Subcutaneous abdominal adipose tissue (tissue), 5 donors: ENCODE measurements around the gene ZFC3H1.

ENCODE experiments used
- H3K27ac ChIP-seq: one replicate; pipeline ENCODE4 v1.7.0; 2013; ENCODE audit warnings: low read depth, mild to moderate bottlenecking, inconsistent platforms, low read length, moderate library complexity
- H3K27me3 ChIP-seq, 5 donors: one replicate each; pipeline ENCODE4 v1.7.0; 2013; ENCODE audit warnings: low read length in 5 of 5, inconsistent platforms in 1 of 5; ENCODE audit not compliant: control insufficient read depth in 5 of 5, insufficient read depth in 4 of 5
- H3K36me3 ChIP-seq, 5 donors: one replicate each; pipeline ENCODE4 v1.7.0; 2013; ENCODE audit warnings: low read length in 5 of 5; ENCODE audit not compliant: control insufficient read depth in 5 of 5, insufficient read depth in 5 of 5
- H3K4me1 ChIP-seq, 5 donors: one replicate each; pipeline ENCODE4 v1.7.0; 2013; ENCODE audit warnings: low read length in 5 of 5, mild to moderate bottlenecking in 3 of 5, moderate library complexity in 1 of 5; ENCODE audit not compliant: control insufficient read depth in 5 of 5, insufficient read depth in 5 of 5
- H3K4me3 ChIP-seq, 5 donors: one replicate each; pipeline ENCODE4 v1.7.0; 2013; ENCODE audit warnings: low read length in 5 of 5, low read depth in 1 of 5
- H3K9ac ChIP-seq, 5 donors: one replicate each; pipeline ENCODE4 v1.7.0; 2013; ENCODE audit warnings: low read length in 5 of 5, mild to moderate bottlenecking in 4 of 5, moderate library complexity in 3 of 5
- H3K9me3 ChIP-seq, 5 donors: one replicate each; pipeline ENCODE4 v1.7.0; 2013; ENCODE audit warnings: low read length in 5 of 5; ENCODE audit not compliant: control insufficient read depth in 5 of 5
- donor health status: healthy.
- donor health status: healthy.
- donor health status: healthy.
- donor health status: healthy.
- donor health status: healthy.

Gene ZFC3H1

DNA sequence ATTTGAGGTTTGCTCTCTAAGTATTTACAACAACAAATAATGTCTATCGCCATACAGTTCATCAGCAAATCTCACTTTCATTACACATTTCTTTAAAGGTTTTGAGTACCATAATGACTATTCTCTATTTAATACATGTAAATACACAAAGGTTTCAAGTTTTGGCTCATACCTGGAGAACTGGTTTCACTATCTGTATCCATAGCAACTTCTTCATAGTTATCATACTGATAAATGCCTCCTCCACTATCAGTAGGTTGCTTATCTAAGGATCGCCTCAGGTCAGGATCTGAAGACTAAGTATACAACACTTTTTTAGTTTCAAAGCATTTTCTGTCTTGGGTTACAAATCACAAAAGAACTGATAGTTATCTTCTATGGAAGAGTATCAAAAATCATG is 21.4 kb downstream of the ZFC3H1 start:
- H3K9me3 ChIP-seq, result no peaks in the 10 kb centered on the region
- peaks cover 45 to 69% (median 47%) of the 10 kb centered on the region in 5 donors for H3K36me3 ChIP-seq
- peaks cover 0 to 9% (median 0%) of the 10 kb centered on the region in 5 donors for H3K4me1 ChIP-seq
- H3K27me3 ChIP-seq, result no peaks in the 10 kb centered on the region
- H3K4me3 ChIP-seq, result no peak overlapping the region
- H3K9ac ChIP-seq, result no peak overlapping the region
- H3K27ac ChIP-seq, result no peak overlapping the region

DNA sequence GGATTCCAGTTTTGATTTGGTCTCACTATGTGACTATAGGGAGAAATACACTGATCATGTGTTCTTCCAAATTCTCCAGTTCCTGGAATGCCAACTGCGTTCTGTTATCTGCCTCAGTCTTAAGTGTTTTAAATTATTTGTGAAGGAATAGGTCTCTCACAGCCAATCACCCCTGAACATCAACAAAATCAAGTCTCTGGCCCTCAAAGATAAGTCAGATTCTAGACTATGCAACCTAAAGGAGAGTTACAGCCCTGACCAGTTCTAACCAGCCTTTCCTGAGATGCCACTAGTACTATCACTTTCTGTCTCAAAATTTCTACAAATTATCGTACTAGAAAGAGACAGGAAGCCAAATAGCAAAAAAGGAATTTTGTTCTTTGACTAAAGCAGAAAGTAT is 22.3 kb downstream of the ZFC3H1 start:
- Histone ChIP-seq H3K9ac (no peak overlapping the region), H3K4me3 (no peak overlapping the region), H3K4me1 (peaks cover 0 to 9% (median 0%) of the 10 kb centered on the region in 5 donors), H3K27me3 (no peaks in the 10 kb centered on the region), H3K27ac (no peak overlapping the region), H3K36me3 (peaks cover 40 to 67% (median 50%) of the 10 kb centered on the region in 5 donors), H3K9me3 (no peaks in the 10 kb centered on the region)

DNA sequence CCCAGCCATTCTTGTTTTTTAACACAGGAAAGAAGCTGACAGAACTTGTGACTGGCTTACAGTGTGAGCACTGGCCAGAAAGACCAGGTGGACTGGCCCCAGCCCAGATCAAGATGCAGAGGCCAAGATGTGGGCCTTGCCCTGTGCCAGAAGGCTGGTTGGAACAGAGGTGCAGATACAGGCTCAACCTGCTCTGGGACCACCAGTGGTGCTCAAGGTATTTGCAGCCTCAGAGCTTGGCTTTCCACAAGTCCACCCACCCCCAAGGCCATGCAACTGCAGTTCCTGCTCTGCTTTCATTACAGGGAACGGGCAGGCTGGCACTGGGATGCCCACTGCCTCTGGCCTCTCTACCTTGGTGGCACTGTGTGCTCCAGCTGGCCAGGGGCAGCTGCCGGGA is 23.3 kb downstream of the ZFC3H1 start:
- H3K27ac ChIP-seq, result no peak overlapping the region
- H3K9ac ChIP-seq, result no peak overlapping the region
- H3K4me3 ChIP-seq, result no peak overlapping the region
- no peaks in the 10 kb centered on the region for H3K9me3 ChIP-seq
- peaks cover 42 to 77% (median 56%) of the 10 kb centered on the region in 5 donors for H3K36me3 ChIP-seq
- peaks cover 0 to 3% (median 0%) of the 10 kb centered on the region in 5 donors for H3K4me1 ChIP-seq
- H3K27me3 ChIP-seq, result no peaks in the 10 kb centered on the region

DNA sequence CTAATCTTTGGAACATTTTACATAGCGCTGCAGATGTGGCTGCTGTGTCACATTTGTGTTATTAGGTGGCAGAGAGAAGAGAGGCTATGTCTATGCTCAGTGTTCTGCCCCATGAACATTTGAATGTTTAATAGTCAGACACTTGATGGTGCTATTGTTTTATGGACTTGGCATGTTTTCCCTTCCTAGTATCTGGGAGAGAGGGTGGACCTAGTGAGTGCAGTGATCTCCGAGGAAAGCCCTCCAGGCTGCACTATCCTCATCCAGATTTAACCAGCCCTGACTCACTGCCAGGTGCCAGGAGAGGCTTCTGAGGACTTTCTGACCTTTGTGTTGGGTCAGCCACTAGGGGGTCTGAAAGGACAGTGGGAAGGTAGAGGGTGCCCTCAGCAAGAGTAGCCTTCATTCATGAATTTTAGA is 24.3 kb downstream of the ZFC3H1 start:
- Histone ChIP-seq H3K4me3 (no peak overlapping the region), H3K9ac (no peak overlapping the region), H3K9me3 (no peaks in the 10 kb centered on the region), H3K4me1 (no peaks in the 10 kb centered on the region), H3K27me3 (no peaks in the 10 kb centered on the region), H3K36me3 (peaks cover 42 to 77% (median 57%) of the 10 kb centered on the region in 5 donors), H3K27ac (no peak overlapping the region)

DNA sequence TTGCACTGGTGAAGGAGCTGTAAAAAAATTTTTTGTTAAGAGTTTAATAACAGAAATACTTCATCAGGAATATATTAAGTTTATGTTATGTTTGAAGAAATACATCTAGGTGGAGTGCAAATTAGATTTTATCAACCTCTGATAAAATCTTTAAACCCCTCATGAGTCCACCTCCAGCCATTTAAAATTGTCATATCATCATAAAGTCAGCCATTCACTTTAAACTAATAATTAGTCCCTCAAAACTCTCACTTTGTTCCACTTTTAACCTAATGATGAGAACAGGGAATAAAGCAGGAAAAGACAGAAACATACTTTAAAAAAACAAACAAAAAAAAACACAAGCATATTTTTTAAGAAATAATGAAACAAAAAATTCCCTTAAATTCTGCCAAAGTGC is 25.1 kb downstream of the ZFC3H1 start:
- H3K9ac ChIP-seq, result no peak overlapping the region
- H3K4me3 ChIP-seq, result no peak overlapping the region
- peaks cover 43 to 78% (median 58%) of the 10 kb centered on the region in 5 donors for H3K36me3 ChIP-seq
- H3K27me3 ChIP-seq, result no peaks in the 10 kb centered on the region
- no peaks in the 10 kb centered on the region for H3K4me1 ChIP-seq
- H3K27ac ChIP-seq, result no peak overlapping the region
- H3K9me3 ChIP-seq, result no peaks in the 10 kb centered on the region

DNA sequence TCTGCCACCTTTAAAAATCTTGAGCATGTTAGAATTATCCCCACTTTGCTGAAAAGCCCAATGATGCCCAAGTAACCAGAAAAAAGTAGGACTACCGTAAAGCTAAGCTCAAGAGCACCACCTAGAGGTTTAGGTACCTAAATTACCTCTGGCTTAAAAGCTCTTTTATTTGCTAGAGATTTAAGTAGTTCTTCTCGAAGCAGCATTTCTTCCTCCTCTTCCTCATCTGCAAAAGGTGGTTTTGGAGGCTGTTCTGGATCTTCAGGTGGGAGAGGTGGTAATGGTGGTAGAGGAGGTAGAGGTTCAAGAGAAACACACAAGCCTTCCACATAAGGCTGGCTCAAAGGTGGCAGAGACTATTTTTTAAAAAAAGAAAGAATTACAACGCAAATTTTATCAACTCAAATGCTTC is 26.9 kb downstream of the ZFC3H1 start:
- peaks cover 49 to 85% (median 63%) of the 10 kb centered on the region in 5 donors for H3K36me3 ChIP-seq

DNA sequence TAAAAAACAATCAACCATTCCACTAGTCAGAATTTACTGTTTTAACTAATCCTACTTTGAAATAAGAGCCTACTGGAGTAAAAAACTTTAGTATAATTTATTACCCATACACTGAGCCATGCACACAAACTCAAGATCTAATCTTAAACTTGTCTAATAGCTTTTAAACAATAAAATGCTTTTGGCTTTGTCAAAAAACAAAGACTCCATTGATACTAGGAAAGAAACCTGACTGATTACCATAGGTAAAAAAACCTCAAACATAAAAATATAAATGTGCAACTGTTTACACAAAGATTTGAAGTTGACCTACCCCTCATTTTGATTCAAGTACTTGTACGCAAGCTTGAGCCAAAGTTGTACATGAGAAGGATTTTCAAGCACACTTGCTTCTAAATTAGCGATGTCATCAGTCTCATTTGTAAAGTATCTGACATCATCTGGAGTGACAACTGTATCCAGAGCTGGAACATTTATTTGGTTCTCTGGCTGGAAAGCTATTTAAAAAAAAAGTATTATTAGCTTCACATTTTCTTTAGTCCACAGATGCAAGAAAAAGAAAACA is 36.1 kb downstream of the ZFC3H1 start:
- no peaks in the 10 kb centered on the region for H3K9me3 ChIP-seq
- no peak overlapping the region for H3K4me3 ChIP-seq
- no peak overlapping the region for H3K9ac ChIP-seq
- peaks cover 70 to 93% (median 83%) of the 10 kb centered on the region in 5 donors for H3K36me3 ChIP-seq
- no peaks in the 10 kb centered on the region for H3K27me3 ChIP-seq
- peaks cover 0 to 8% (median 0%) of the 10 kb centered on the region in 5 donors for H3K4me1 ChIP-seq
- H3K27ac ChIP-seq, result no peak overlapping the region

More for the DNA sequence above, 26.9 kb downstream of the ZFC3H1 start:
- Histone ChIP-seq H3K4me1 (no peaks in the 10 kb centered on the region), H3K4me3 (no peak overlapping the region), H3K27ac (no peak overlapping the region), H3K9ac (no peak overlapping the region), H3K9me3 (no peaks in the 10 kb centered on the region), H3K27me3 (no peaks in the 10 kb centered on the region)

DNA sequence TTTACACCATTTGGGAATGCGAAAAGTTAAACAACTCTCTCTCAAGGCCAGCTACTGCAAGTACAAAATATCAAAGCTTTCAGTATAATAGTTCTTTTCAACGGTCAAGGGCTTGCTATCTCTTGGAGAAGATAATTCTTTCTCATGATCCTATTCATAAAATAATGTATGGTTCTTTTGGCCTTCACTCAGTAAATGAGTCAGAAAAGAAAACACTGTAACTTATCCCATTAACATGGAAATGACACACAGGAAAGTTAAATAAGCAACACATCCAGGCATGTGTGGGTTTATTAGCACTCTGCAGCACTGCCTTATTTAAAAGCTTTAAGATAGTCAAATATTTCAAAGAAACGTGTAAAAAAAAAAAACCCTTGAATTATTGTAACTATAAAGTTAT is 36.9 kb downstream of the ZFC3H1 start:
- no peak overlapping the region for H3K27ac ChIP-seq

DNA sequence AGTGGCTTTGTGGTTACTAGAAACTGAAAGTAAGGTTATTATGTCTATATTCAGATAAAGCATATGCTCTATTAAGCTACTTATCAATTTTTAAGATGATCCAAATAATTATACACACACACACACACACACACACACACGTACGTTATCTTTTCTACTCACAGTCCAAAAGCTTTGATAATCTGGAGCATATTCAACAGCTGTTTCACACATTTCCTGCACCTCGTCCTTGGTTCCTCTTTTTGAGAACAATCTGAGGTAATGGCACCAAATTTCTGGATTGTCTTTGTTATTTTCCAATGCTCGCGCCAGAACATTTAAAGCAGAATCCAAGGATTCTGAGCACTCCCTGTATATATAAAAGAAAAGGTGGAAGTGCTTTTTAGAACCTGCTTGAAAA is 37.5 kb downstream of the ZFC3H1 start:
- no peaks in the 10 kb centered on the region for H3K27me3 ChIP-seq
- peaks cover 70 to 94% (median 81%) of the 10 kb centered on the region in 5 donors for H3K36me3 ChIP-seq

More for the DNA sequence above, 36.9 kb downstream of the ZFC3H1 start:
- peaks cover 0 to 8% (median 0%) of the 10 kb centered on the region in 5 donors for H3K4me1 ChIP-seq
- H3K9me3 ChIP-seq, result no peaks in the 10 kb centered on the region
- peaks cover 70 to 93% (median 82%) of the 10 kb centered on the region in 5 donors for H3K36me3 ChIP-seq
- no peak overlapping the region for H3K9ac ChIP-seq
- H3K27me3 ChIP-seq, result no peaks in the 10 kb centered on the region
- H3K4me3 ChIP-seq, result no peak overlapping the region

DNA sequence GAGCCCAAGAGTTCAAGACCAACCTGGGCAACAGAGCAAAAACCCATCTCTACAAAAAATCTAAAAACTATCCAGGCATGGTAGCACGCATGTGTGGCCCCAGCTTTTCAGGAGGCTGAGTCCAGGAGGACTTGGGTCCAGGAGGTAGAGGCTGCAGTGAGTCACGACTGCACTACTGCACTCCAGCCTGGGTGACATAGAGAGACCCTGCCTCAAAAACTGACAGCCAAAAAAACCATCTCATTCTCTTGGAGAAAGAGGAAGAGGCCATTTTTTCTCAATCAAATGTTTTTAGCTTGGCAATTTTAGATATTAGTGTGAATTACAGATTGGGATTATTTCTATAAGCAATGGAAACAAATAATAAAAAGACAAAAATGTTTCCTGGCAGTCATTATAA is 38.2 kb downstream of the ZFC3H1 start:
- peaks cover 75 to 94% (median 79%) of the 10 kb centered on the region in 5 donors for H3K36me3 ChIP-seq
- H3K9ac ChIP-seq, result no peak overlapping the region
- H3K27ac ChIP-seq, result no peak overlapping the region
- H3K4me1 ChIP-seq, result peaks cover 0 to 8% (median 0%) of the 10 kb centered on the region in 5 donors
- no peaks in the 10 kb centered on the region for H3K9me3 ChIP-seq
- H3K27me3 ChIP-seq, result no peaks in the 10 kb centered on the region
- no peak overlapping the region for H3K4me3 ChIP-seq

More for the DNA sequence above, 37.5 kb downstream of the ZFC3H1 start:
- H3K9me3 ChIP-seq, result no peaks in the 10 kb centered on the region
- H3K4me3 ChIP-seq, result no peak overlapping the region
- H3K27ac ChIP-seq, result no peak overlapping the region
- no peak overlapping the region for H3K9ac ChIP-seq
- peaks cover 0 to 8% (median 0%) of the 10 kb centered on the region in 5 donors for H3K4me1 ChIP-seq
